HG02943 (cell line): ENCODE results near the gene CFAP45.
A peak's percentile ranks its signal among the peaks of the same experiment; 100 is the strongest.

ENCODE experiments used
- ATAC-seq: cut with Tn5 transposase; IDR thresholded peaks from one replicate; pipeline ENCODE4 v1.9.1; 2021; ENCODE audit warnings: mild to moderate bottlenecking, low read depth, moderate library complexity; ENCODE audit not compliant: unreplicated experiment

CFAP45 gene

GRCh38 chr1:159830722-159831121 lies 69.2 kb downstream of the CFAP45 start:
- ATAC-seq, result no peak

- no peak for ATAC-seq
Observed at GRCh38 chr1:159829822-159830465, 70.0 kb downstream of the CFAP45 start.

DNA sequence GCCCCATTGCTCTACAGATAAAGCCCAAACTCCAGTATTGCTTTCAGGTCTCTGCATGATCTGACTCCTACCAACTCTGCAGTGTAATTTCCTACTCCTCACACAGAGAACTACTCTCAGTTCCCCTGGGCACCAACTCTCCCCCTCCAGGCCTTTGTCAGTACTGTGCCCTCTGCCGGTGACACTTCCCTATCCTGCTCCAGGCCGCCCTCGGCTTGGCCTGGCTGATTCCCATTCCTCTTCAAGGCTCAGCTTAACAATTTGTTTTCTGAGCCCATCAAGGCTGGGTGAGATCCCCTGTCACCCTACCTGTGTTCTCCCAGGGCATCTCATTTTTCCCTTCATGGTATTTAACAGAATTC lies 70.7 kb downstream of the CFAP45 start:
- ATAC-seq, result peak; percentile 69

DNA sequence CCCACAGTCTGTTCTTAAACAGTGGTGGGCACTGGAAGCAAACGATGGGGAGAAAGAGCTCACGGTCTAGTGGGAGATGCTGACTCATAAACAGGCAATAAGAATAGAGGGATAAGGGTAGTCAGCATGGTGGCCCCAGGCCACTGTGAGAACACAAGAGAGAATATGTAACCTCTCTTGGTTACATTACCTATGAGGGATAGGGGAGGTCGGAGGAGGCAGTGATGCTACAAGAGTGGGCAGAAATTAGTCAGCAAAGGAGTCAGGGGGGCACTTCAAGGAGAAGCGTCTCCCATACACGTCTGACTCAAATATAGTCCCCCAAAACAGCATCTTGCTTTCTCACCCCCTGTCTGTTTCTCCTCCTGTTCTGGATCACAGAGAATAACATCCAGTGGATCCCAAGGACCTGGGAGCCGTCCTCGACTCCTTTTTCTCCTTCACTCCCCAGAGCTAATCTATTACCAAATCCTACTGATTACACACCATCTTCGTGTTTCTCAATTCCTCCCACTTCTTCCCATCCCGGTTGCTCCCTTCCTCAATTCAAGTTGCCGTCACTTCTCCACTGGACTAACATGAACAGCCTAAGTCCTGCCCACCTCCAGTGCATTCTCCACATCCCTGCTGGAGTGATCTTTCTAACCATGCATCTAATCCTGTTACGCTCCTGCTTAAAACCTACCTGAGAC lies 71.2 kb downstream of the CFAP45 start:
- no peak for ATAC-seq

- ATAC-seq, result no peak
Observed at GRCh38 chr1:159828176-159828575, 71.8 kb downstream of the CFAP45 start.

DNA sequence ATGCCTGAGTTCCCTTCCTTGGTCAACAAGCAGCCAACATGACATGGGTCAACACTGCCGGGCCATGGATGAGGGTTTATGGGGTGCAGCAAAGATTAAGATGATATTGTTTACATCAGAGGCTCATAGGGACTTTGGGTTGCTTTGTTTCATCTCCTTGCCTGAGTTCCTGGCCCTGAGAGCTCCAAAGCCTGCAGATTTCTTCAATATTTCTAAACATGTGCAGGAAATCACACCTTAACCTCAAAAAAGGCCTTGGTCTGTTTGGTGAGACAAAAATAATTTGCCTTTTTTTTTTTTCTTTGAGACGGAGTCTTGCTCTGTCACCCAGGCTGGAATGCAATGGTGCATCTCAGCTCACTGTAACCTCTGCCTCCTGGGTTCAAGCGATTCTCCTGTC lies 72.4 kb downstream of the CFAP45 start:
- ATAC-seq, result no peak

GRCh38 chr1:159827102-159827490 lies 72.9 kb downstream of the CFAP45 start:
- no peak for ATAC-seq

DNA sequence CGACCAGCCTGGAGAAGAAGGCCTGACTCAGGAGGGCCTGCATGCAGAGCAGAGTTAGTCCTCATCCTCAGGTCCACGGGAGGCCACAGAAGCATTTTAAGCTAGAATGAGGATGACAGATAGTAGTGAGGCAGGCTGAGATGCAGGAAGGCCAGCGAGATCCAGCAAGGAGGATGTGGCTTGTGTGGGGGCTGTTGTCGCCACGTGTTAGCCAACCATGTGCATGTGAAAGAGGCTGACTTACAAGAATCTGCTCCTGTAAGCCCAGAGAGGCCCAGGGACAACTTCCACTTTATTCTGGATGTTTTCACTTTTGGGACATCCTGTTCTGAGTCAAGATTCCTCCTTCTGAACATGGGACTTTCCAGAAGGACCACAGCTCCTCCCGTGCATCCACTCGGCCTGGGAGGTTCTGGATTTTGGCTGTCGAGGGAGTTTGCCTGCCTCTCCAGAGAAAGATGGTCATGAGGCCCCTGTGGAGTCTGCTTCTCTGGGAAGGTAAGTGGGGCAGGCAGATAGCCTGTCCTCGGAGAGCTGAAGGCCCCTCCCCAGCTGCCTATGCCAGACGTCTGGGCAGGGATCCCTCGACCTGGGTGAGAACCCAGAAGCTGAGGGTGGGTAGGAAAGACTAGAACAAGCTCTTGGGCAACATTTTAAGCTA lies 73.4 kb downstream of the CFAP45 start, which contains the start of gene SLAMF8:
Gene SLAMF8 (plus strand): TSS at position 433 of the 661 bp plus-strand sequence. CDS start 26 bp downstream, at position 459.
- no peak for ATAC-seq

DNA sequence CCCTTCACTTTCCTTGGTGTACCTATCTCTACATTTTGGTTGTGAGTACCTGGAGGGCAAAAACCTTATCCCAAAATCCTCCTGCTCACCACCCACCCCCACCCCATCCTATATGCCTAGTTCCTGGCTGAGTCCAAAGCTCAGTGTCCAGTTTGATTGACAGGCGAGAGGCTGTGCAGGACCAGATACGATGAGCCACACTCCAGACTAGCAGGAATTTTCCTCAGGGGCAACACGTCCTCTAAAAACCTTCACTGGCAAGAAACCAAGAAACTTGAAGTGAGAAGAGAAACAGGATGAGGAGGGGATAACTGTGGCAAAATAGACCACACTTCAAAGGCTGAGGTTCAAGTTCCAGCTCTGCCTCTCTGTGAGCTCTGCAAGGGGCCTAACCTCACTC lies 74.4 kb downstream of the CFAP45 start:
- no peak for ATAC-seq

- no peak for ATAC-seq
Observed at GRCh38 chr1:159823406-159823805, 76.6 kb downstream of the CFAP45 start.
